Spinal cord (tissue), 10 donors: ENCODE measurements around the gene HARBI1. TPM values are rescaled to one million over a fixed set of nuclear protein-coding genes. Genes with fewer than 3 reads are reported as not detected.

Experiments used
- DNase-seq, 6 donors: peaks; one replicate each; pipeline versions ENCODE4 v3.0.0 to v3.0.0-alpha.2; 2013 to 2015; ENCODE audit warnings: low spot score in 6 of 6, low read depth in 4 of 6
- H3K27ac ChIP-seq: one replicate; pipeline ENCODE4 v1.5.1; 2013; ENCODE audit warnings: low read depth, low read length, control low read depth
- H3K27me3 ChIP-seq: one replicate; pipeline ENCODE4 v1.6.1; 2013; ENCODE audit warnings: low read length; ENCODE audit not compliant: control insufficient read depth, insufficient read depth
- H3K36me3 ChIP-seq: one replicate; pipeline ENCODE4 v1.6.1; 2013; ENCODE audit warnings: low read length; ENCODE audit not compliant: control insufficient read depth, insufficient read depth
- H3K4me1 ChIP-seq: one replicate; pipeline ENCODE4 v1.6.1; 2013; ENCODE audit warnings: low read length; ENCODE audit not compliant: control insufficient read depth, insufficient read depth
- H3K4me3 ChIP-seq: one replicate; pipeline ENCODE4 v1.5.1; 2013; ENCODE audit warnings: low read depth, low read length, control low read depth
- H3K9me3 ChIP-seq: one replicate; pipeline ENCODE4 v1.6.1; 2013; ENCODE audit warnings: low read length; ENCODE audit not compliant: control insufficient read depth, insufficient read depth
- WGBS: methylation state at CpG from one replicate; pipeline ENCODE4 v1.1.5; 2013; ENCODE audit warnings: missing lambda C conversion rate; ENCODE audit not compliant: insufficient coverage; 5-methylcytosine and 5-hydroxymethylcytosine counted together
- polyA plus RNA-seq, 2 donors: library from polyadenylated mRNA; unstranded; fragments of 120-200 nt; gene quantifications; one replicate each; pipeline ENCODE4 v1.2.1, GENCODE V29; 2013; ENCODE audit not compliant: insufficient read length in 2 of 2
- total RNA-seq, 2 donors: library from RNA; depleted of rRNA in 1 of 2; stranded (reverse); fragments of 120-200 nt in 1 of 2; fragments of >200 nt in 1 of 2; gene quantifications; one replicate each; pipeline versions ENCODE4 v1.2.3 to v1.2.4, GENCODE V29; 2013 to 2014
- donor health status: healthy.

The HARBI1 gene
- total and polyA plus RNA-seq, 4 donors: 4.2 to 6.2 (median 5.8) TPM

DNA sequence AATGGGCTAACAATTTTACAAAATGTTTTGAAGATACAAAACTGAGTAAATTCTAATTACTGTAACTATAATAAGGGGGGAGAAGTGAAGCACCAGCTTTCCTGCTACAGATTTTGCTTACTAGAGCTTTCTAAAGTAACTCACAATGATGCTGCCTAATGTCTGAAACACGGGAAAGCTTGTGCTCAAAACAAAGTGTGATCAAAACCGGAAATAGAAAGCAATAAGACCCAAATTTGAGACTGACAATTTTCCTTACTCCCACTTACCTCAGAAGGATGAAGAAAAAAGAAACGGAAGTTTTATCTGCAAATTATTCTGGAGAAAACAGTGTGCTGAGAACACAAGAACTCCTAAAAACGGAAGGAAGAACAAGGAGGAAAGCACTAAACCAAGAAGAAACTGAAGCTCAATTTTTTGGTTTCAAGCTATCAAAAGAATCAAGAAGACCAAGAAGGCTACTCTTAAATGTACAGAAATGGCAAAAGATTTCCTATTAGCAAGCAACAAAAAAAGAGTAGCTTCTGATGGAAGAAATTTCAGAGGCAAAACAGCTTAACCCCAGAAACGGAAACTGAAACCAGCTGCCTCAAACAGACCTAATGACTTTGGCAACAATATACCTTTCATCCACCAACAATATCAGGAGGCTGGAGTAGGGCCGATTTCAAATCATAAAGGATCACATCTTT is 56.6 kb downstream of the HARBI1 start:
- Histone ChIP-seq H3K4me3 (no peak overlapping the region), H3K27ac (peak overlapping the region; percentile 42)
- WGBS: 71% methylated on average over 3 of the region's 6 CpGs

DNA sequence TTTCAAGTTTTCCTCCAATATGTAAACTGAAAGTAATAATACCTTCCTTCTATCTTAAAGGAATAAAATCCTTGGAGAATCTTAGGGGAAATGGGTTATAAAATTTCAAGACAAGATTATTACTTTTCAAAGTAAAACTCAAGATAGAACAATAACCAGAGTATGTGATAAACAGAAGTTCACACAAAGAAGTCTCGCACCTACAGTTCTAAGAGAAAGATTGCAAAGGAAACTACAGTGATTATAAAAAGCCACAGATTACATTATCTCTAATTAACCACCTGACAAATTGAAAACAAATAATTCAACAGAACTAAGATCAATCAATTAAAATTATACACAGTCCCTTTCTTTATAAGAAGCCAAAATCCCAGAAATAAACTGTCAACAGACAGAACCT is 57.2 kb downstream of the HARBI1 start:
- no peak for DNase-seq
- Histone ChIP-seq H3K27ac (no peak overlapping the region), H3K27me3 (no peaks in the 10 kb centered on the region), H3K4me1 (no peaks in the 10 kb centered on the region), H3K9me3 (no peaks in the 10 kb centered on the region), H3K4me3 (no peak overlapping the region), H3K36me3 (no peaks in the 10 kb centered on the region)
- WGBS: no CpG with 5 or more reads among the region's 1 CpG

More for the DNA sequence above, 56.6 kb downstream of the HARBI1 start:
- H3K4me1 ChIP-seq: no peaks in the 10 kb centered on the region
- no peaks in the 10 kb centered on the region for H3K27me3 ChIP-seq
- DNase-seq: no peak
- H3K9me3 ChIP-seq: no peaks in the 10 kb centered on the region
- no peaks in the 10 kb centered on the region for H3K36me3 ChIP-seq

DNA sequence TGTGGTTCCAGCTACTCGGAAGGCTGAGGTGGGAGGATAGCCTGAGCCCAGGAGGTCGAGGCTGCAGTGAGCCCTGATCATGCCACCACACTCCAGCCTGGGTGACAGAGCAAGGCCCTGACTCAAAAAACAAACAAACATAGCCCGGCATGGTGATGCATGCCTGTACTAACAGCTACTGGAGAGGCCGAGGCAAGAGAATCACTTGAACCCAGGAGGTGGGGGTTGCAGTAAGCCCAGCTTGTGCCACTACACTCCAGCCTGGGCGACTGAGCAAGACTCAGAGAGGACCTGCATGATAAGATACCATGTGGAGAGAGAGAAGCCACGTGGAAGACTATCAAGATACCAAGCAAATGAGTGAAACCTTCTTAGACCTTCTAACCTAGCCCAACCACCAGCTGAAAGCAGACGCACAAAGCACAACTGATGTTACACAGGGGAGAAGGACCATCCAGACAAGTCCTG is 59.3 kb downstream of the HARBI1 start:
- Histone ChIP-seq H3K36me3 (no peaks in the 10 kb centered on the region), H3K4me3 (no peak overlapping the region), H3K9me3 (no peaks in the 10 kb centered on the region), H3K27me3 (no peaks in the 10 kb centered on the region), H3K4me1 (peaks cover 4% of the 10 kb centered on the region), H3K27ac (no peak overlapping the region)
- DNase-seq: no peak
- WGBS: 88% methylated on average over 4 of the region's 7 CpGs

DNA sequence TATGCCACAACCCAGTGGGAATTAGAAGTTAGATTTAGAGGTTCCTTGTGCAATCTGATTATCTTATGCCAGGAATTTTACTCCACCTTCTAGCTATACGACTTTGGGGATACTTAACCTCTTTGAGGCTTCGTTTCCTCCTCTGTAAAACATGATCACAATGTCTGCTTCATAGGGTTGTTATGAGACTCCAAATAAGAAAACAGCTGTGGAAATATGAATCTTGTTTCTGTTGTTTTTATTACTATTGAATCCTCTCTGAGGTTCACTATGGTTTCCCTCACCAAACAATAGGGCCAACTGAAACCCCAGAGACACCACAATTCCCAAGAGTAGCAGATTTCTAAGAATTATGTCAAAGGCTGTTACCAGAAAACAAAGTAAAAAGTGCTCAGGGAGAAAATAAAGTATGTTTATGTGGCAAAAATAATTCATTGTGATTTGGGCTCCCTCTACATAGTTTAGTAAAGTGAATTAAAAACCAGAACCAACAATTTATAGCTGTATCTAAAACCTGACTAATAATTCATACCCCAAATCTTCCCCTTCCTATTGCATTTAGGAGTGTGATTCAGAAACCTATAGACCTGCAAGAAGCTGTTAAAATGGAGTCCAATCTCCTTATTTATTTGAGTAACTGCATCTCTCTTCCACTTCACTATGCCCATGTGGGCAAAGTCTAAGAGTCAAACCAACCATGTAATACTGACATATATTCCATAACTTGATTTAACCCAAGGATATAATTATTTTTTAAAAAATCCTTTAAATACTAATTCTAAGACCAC is 61.6 kb downstream of the HARBI1 start:
- WGBS: no CpG with 5 or more reads among the region's 2 CpGs
- Histone ChIP-seq H3K4me1 (peaks cover 4% of the 10 kb centered on the region), H3K4me3 (no peak overlapping the region), H3K36me3 (no peaks in the 10 kb centered on the region), H3K27me3 (no peaks in the 10 kb centered on the region), H3K9me3 (no peaks in the 10 kb centered on the region), H3K27ac (no peak overlapping the region)
- DNase-seq: no peak

- Histone ChIP-seq H3K27me3 (no peaks in the 10 kb centered on the region), H3K4me1 (peaks cover 4% of the 10 kb centered on the region), H3K27ac (no peak overlapping the region), H3K4me3 (no peak overlapping the region), H3K36me3 (no peaks in the 10 kb centered on the region), H3K9me3 (no peaks in the 10 kb centered on the region)
- 86% methylated on average over 1 of the region's 5 CpGs for WGBS
- DNase-seq: no peak
These were observed 62.5 kb downstream of the HARBI1 start for GRCh38 chr11:46554213-46555147.

GRCh38 chr11:46553814-46554212 is 63.2 kb downstream of the HARBI1 start:
- WGBS: 43% methylated on average over 1 of the region's 1 CpG
- H3K36me3 ChIP-seq: no peaks in the 10 kb centered on the region
- H3K4me1 ChIP-seq: peaks cover 4% of the 10 kb centered on the region
- H3K27me3 ChIP-seq: no peaks in the 10 kb centered on the region
- no peak overlapping the region for H3K4me3 ChIP-seq
- DNase-seq: no peak
- H3K9me3 ChIP-seq: no peaks in the 10 kb centered on the region
- H3K27ac ChIP-seq: no peak overlapping the region

Other genes with a start within 250 kb of the HARBI1 start
- 100 to 1,000 TPM in 1 of 2 donors, 10 to 100 TPM in 1; 47.0 to 423 TPM for gene MDK, start 235.6 kb downstream of the HARBI1 start, total RNA-seq
- 100 to 1,000 TPM; 223 to 296 TPM for gene MDK, start 235.6 kb downstream of the HARBI1 start, polyA plus RNA-seq
- 1 to 10 TPM; 1.0 to 4.6 TPM for gene CHRM4, start 225.5 kb downstream of the HARBI1 start, total RNA-seq
- gene CHRM4, start 225.5 kb downstream of the HARBI1 start, polyA plus RNA-seq: 1 to 10 TPM; 6.5 to 7.6 TPM
- 10 to 100 TPM; 21.3 to 28.0 TPM for gene AMBRA1, start 23.2 kb downstream of the HARBI1 start, total RNA-seq
- gene AMBRA1, start 23.2 kb downstream of the HARBI1 start, polyA plus RNA-seq: 10 to 100 TPM; 28.8 to 29.6 TPM
- 10 to 100 TPM; 40.7 to 68.9 TPM for gene ATG13, start 326 bp upstream of the HARBI1 start, total RNA-seq
- 10 to 100 TPM; 70.7 to 74.0 TPM for gene ATG13, start 326 bp upstream of the HARBI1 start, polyA plus RNA-seq
- gene ARHGAP1, start 83.4 kb upstream of the HARBI1 start, total RNA-seq: 10 to 100 TPM; 26.2 to 27.5 TPM
- gene ARHGAP1, start 83.4 kb upstream of the HARBI1 start, polyA plus RNA-seq: 10 to 100 TPM; 59.0 to 67.6 TPM
- 1 to 10 TPM; 2.2 to 7.5 TPM for gene ZNF408, start 83.8 kb upstream of the HARBI1 start, total RNA-seq
- 10 to 100 TPM; 12.3 to 12.7 TPM for gene ZNF408, start 83.8 kb upstream of the HARBI1 start, polyA plus RNA-seq
- gene F2, start 102.0 kb upstream of the HARBI1 start, total RNA-seq: under 1 TPM in 1 of 2 donors, not detected in 1; 0.39 TPM
- under 1 TPM in 1 of 2 donors, not detected in 1; 0.29 TPM for gene F2, start 102.0 kb upstream of the HARBI1 start, polyA plus RNA-seq
- gene CKAP5, start 229.1 kb upstream of the HARBI1 start, total RNA-seq: 100 to 1,000 TPM in 1 of 2 donors, 10 to 100 TPM in 1; 96.2 to 187 TPM
- gene CKAP5, start 229.1 kb upstream of the HARBI1 start, polyA plus RNA-seq: 100 to 1,000 TPM; 119 to 137 TPM